GM12801 (cell line): ENCODE data around the gene MAPK1IP1L.

ENCODE experiments used
- CTCF ChIP-seq: IDR thresholded peaks from one replicate; pipeline ENCODE4 v1.5.1; 2011; ENCODE audit warnings: control low read depth; ENCODE audit not compliant: insufficient read length; ENCODE audit errors: extremely low read depth

The MAPK1IP1L gene

GRCh38 chr14:55114720-55115119 is 63.3 kb downstream of the MAPK1IP1L start:
- no peak for TF ChIP-seq CTCF

- TF ChIP-seq CTCF = no peak
Measured at GRCh38 chr14:55115460-55115859, 64.0 kb downstream of the MAPK1IP1L start.

- no peak for TF ChIP-seq CTCF
Measured at GRCh38 chr14:55115861-55116245, 64.4 kb downstream of the MAPK1IP1L start.

- no peak for TF ChIP-seq CTCF
Measured at GRCh38 chr14:55116246-55117030, 65.0 kb downstream of the MAPK1IP1L start.

DNA sequence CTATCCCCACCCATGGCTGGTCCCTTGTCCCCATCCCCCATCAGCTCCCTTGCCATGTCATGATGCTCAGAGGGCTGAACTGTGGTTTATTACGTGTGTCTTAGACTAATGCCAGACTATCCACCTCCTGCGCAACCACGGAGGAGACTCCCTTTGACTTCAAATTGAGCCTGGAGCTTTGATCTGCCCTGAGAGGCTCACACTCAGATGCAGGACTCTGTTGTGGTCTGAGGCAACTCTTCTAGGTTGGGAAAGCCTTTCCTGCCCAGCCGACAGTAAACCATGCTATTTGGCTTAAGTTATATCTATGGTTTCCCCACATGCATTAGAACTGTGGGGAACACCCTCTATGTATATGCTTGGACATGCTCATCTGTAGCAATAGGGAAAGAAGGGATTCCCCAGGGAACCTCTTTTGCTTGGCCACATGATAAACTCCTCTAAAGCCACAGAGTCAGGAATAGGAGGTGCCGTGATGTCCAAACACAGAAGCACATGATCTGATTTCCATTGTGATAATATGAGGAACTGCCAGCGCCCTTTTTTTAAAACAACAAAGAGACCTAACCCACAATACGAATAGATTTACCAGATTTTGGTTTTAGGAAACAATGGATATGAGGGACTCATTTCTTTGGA is 66.5 kb downstream of the MAPK1IP1L start:
- TF ChIP-seq CTCF = no peak

DNA sequence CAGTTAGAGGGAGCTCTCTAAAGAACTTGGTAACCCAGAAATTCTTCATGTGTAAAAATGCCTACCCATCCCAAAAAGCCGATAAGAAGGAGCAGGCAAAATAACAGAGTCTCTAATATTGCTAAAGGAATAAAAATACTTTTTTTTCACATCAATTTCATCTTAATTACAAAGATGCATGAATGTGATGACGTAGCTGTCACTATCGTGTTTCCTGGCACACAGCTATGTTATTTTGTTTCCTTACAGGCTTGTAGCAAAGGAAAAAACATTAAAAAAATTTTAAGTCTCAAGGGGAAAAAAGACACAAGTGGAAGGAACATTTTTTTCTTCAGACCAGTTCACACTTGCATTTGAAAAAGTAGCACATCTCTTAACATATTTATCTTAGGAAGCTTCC is 67.3 kb downstream of the MAPK1IP1L start:
- no peak for TF ChIP-seq CTCF
